ENCODE results near the gene CAPN12. TPM values are rescaled to one million over a fixed set of nuclear protein-coding genes. Genes with fewer than 3 reads are reported as not detected.

CAPN12 gene
- total and polyA plus RNA-seq, 2 experiments from 2014 or later = 19.1 to 20.5 TPM

DNA sequence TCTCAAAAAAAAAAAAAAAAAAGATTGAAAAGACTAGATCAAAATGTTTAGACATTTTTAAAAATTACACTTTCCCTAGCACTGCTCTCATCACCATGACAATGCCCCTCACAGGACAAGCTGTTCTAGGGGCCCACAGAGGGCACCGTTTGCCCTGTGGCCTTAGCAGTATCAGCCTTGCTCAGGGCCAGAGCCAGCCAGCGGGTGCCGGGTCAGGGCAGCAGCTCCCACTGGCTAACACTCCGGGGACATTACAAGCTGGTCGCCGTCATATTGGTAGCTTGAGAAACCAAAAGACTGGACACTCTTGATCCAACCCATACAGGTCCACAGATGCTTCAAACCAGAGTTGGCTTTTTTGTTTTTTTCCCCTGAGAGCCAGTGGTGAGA is 18.0 kb downstream of the CAPN12 start:
- no peak for TF ChIP-seq ZNF331 (CRISPR knock-in tag; IDR thresholded peaks at IDR 0.05; ENCODE audit: low read depth)
- TF ChIP-seq, protein P1, sequence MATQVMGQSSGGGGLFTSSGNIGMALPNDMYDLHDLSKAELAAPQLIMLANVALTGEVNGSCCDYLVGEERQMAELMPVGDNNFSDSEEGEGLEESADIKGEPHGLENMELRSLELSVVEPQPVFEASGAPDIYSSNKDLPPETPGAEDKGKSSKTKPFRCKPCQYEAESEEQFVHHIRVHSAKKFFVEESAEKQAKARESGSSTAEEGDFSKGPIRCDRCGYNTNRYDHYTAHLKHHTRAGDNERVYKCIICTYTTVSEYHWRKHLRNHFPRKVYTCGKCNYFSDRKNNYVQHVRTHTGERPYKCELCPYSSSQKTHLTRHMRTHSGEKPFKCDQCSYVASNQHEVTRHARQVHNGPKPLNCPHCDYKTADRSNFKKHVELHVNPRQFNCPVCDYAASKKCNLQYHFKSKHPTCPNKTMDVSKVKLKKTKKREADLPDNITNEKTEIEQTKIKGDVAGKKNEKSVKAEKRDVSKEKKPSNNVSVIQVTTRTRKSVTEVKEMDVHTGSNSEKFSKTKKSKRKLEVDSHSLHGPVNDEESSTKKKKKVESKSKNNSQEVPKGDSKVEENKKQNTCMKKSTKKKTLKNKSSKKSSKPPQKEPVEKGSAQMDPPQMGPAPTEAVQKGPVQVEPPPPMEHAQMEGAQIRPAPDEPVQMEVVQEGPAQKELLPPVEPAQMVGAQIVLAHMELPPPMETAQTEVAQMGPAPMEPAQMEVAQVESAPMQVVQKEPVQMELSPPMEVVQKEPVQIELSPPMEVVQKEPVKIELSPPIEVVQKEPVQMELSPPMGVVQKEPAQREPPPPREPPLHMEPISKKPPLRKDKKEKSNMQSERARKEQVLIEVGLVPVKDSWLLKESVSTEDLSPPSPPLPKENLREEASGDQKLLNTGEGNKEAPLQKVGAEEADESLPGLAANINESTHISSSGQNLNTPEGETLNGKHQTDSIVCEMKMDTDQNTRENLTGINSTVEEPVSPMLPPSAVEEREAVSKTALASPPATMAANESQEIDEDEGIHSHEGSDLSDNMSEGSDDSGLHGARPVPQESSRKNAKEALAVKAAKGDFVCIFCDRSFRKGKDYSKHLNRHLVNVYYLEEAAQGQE (IDR thresholded peaks at IDR 0.05; ENCODE audit: unreplicated experiment) = no peak
- TF ChIP-seq POLR2AphosphoS5 (IDR thresholded peaks at IDR 0.05; ENCODE audit: low read depth) = no peak
- TF ChIP-seq, protein P2, sequence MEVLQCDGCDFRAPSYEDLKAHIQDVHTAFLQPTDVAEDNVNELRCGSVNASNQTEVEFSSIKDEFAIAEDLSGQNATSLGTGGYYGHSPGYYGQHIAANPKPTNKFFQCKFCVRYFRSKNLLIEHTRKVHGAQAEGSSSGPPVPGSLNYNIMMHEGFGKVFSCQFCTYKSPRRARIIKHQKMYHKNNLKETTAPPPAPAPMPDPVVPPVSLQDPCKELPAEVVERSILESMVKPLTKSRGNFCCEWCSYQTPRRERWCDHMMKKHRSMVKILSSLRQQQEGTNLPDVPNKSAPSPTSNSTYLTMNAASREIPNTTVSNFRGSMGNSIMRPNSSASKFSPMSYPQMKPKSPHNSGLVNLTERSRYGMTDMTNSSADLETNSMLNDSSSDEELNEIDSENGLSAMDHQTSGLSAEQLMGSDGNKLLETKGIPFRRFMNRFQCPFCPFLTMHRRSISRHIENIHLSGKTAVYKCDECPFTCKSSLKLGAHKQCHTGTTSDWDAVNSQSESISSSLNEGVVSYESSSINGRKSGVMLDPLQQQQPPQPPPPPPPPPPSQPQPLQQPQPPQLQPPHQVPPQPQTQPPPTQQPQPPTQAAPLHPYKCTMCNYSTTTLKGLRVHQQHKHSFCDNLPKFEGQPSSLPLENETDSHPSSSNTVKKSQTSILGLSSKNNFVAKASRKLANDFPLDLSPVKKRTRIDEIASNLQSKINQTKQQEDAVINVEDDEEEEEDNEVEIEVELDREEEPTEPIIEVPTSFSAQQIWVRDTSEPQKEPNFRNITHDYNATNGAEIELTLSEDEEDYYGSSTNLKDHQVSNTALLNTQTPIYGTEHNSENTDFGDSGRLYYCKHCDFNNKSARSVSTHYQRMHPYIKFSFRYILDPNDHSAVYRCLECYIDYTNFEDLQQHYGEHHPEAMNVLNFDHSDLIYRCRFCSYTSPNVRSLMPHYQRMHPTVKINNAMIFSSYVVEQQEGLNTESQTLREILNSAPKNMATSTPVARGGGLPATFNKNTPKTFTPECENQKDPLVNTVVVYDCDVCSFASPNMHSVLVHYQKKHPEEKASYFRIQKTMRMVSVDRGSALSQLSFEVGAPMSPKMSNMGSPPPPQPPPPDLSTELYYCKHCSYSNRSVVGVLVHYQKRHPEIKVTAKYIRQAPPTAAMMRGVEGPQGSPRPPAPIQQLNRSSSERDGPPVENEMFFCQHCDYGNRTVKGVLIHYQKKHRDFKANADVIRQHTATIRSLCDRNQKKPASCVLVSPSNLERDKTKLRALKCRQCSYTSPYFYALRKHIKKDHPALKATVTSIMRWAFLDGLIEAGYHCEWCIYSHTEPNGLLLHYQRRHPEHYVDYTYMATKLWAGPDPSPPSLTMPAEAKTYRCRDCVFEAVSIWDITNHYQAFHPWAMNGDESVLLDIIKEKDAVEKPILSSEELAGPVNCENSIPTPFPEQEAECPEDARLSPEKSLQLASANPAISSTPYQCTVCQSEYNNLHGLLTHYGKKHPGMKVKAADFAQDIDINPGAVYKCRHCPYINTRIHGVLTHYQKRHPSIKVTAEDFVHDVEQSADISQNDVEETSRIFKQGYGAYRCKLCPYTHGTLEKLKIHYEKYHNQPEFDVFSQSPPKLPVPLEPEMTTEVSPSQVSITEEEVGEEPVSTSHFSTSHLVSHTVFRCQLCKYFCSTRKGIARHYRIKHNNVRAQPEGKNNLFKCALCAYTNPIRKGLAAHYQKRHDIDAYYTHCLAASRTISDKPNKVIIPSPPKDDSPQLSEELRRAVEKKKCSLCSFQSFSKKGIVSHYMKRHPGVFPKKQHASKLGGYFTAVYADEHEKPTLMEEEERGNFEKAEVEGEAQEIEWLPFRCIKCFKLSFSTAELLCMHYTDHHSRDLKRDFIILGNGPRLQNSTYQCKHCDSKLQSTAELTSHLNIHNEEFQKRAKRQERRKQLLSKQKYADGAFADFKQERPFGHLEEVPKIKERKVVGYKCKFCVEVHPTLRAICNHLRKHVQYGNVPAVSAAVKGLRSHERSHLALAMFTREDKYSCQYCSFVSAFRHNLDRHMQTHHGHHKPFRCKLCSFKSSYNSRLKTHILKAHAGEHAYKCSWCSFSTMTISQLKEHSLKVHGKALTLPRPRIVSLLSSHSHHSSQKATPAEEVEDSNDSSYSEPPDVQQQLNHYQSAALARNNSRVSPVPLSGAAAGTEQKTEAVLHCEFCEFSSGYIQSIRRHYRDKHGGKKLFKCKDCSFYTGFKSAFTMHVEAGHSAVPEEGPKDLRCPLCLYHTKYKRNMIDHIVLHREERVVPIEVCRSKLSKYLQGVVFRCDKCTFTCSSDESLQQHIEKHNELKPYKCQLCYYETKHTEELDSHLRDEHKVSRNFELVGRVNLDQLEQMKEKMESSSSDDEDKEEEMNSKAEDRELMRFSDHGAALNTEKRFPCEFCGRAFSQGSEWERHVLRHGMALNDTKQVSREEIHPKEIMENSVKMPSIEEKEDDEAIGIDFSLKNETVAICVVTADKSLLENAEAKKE (CRISPR knock-in tag; IDR thresholded peaks at IDR 0.05) = no peak
- no peak for TF ChIP-seq EZH2phosphoT487 (IDR thresholded peaks at IDR 0.05; ENCODE audit: unreplicated experiment)
- no peak for TF ChIP-seq EZH2 (IDR thresholded peaks at IDR 0.05; ENCODE audit: low read depth, unreplicated experiment)
- no peak for TF ChIP-seq JUNB (IDR thresholded peaks at IDR 0.05; ENCODE audit: unreplicated experiment)
- TF ChIP-seq CREB1 (CRISPR knock-in tag; IDR thresholded peaks at IDR 0.05; ENCODE audit: low read depth) = no peak
- TF ChIP-seq, protein P3, sequence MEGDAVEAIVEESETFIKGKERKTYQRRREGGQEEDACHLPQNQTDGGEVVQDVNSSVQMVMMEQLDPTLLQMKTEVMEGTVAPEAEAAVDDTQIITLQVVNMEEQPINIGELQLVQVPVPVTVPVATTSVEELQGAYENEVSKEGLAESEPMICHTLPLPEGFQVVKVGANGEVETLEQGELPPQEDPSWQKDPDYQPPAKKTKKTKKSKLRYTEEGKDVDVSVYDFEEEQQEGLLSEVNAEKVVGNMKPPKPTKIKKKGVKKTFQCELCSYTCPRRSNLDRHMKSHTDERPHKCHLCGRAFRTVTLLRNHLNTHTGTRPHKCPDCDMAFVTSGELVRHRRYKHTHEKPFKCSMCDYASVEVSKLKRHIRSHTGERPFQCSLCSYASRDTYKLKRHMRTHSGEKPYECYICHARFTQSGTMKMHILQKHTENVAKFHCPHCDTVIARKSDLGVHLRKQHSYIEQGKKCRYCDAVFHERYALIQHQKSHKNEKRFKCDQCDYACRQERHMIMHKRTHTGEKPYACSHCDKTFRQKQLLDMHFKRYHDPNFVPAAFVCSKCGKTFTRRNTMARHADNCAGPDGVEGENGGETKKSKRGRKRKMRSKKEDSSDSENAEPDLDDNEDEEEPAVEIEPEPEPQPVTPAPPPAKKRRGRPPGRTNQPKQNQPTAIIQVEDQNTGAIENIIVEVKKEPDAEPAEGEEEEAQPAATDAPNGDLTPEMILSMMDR (conservative IDR thresholded peaks at IDR 0.05; ENCODE audit: low read depth in 2 of 2) = no peak
- no peak for TF ChIP-seq ZNF114 (CRISPR knock-in tag; IDR thresholded peaks at IDR 0.05)
- TF ChIP-seq STAT1 (IDR thresholded peaks at IDR 0.05; ENCODE audit: unreplicated experiment) = no peak
- TF ChIP-seq NANOG (IDR thresholded peaks at IDR 0.05; ENCODE audit: borderline replicate concordance) = no peak
- TF ChIP-seq, protein P4, sequence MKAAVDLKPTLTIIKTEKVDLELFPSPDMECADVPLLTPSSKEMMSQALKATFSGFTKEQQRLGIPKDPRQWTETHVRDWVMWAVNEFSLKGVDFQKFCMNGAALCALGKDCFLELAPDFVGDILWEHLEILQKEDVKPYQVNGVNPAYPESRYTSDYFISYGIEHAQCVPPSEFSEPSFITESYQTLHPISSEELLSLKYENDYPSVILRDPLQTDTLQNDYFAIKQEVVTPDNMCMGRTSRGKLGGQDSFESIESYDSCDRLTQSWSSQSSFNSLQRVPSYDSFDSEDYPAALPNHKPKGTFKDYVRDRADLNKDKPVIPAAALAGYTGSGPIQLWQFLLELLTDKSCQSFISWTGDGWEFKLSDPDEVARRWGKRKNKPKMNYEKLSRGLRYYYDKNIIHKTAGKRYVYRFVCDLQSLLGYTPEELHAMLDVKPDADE (IDR thresholded peaks at IDR 0.05) = no peak
- Histone ChIP-seq H3K4me2 (no peak overlapping the region), H3F3A (replicated peaks; ENCODE audit: low read depth) (peaks cover 27% of the 10 kb centered on the region; the same call in 1 of the 2 replicates), H3K27ac (ENCODE audit: low read depth) (no peak overlapping the region), H3K36me3 (ENCODE audit: insufficient read depth) (peaks cover 27% of the 10 kb centered on the region), H2AFZ (no peak overlapping the region), H3K4me3 (no peak overlapping the region), H4K20me1 (replicated peaks; ENCODE audit: insufficient read depth) (peaks cover 9% of the 10 kb centered on the region), H3K27me3 (ENCODE audit: insufficient read depth) (no peaks in the 10 kb centered on the region), H3K9me2 (ENCODE audit: insufficient read depth) (no peaks in the 10 kb centered on the region), H3K79me2 (replicated peaks; ENCODE audit: insufficient read depth) (no peaks in the 10 kb centered on the region), H3K4me1 (ENCODE audit: insufficient read depth) (no peaks in the 10 kb centered on the region; the same call in 1 of the 2 replicates)
- Mint-ChIP-seq H3K4me1 (peaks cover 11% of the 10 kb centered on the region), H3K27me3 (ENCODE audit: insufficient read depth, low read depth, poor library complexity) (peaks cover 21% of the 10 kb centered on the region), H3K4me3 (no peak overlapping the region), H3K27ac (no peak overlapping the region; the same call in 1 of the 2 replicates), H3K9me3 (no peaks in the 10 kb centered on the region), H3K36me3 (ENCODE audit: low read depth) (peaks cover 67% of the 10 kb centered on the region)
- ATAC-seq (no peak), DNase-seq (ENCODE audit: low spot score) (no peak)
